SK-N-MC (cell line): Measurements from ENCODE around the gene PGM2L1.

Experiments used
- EZH2 ChIP-seq: fragments of 200-600 bp; sonication (generic); IDR thresholded peaks from one replicate; pipeline ENCODE4 v1.6.1; 2017; ENCODE audit warnings: antibody characterized with exemption
- POLR2AphosphoS5 ChIP-seq: IDR thresholded peaks from 2 replicates; pipeline ENCODE4 v1.6.1; 2012; ENCODE audit warnings: mild to moderate bottlenecking, low read depth, low read length, borderline replicate concordance

GRCh38 chr11:74388678-74389327 lies 9.4 kb downstream of the PGM2L1 start:
- TF ChIP-seq EZH2 (no peak), POLR2AphosphoS5 (no peak)
